Measurements from ENCODE around the gene DEFB132. TPM values are rescaled to one million over a fixed set of nuclear protein-coding genes. Genes with fewer than 3 reads are reported as not detected.
A peak's percentile ranks its signal among the peaks of the same experiment; 100 is the strongest.

DEFB132 gene, protein sequence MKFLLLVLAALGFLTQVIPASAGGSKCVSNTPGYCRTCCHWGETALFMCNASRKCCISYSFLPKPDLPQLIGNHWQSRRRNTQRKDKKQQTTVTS
- total RNA-seq: not detected

DNA sequence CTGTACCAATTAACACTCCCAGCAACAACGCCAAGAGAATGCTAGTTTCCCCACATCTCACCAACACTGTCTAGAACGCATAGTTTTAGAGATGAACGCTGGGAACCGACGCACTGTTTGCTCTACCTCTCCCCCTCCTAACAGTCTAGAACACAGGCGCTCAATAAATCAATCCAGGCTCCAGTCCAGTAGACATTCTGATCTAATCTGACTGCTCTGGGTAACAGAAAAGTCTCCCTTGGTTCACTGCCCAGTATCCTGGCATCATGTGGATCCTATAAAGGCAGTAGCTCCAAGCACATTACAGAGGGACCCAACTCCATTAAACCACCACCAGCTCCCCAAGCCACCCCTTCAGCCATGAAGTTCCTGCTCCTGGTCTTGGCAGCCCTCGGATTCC, at the start of gene DEFB132:
Gene DEFB132 (plus strand): TSS at position 306 of the 400 bp plus-strand sequence. CDS start 55 bp downstream, at position 361.
- intact Hi-C loops (cut with DNase I): no loop called here
- no peak within 1 kb of the TSS for H3K27ac ChIP-seq
- H3K9ac ChIP-seq (ENCODE audit: low read depth in 2 of 2, low read length in 2 of 2): no peak within 1 kb of the TSS
- DNase-seq: no peak
- no peaks in the 10 kb centered on the region for H3K36me3 ChIP-seq
- no peak within 1 kb of the TSS for H3K4me3 ChIP-seq
- H3K27me3 ChIP-seq: no peaks in the 10 kb centered on the region
- TF ChIP-seq, protein P1, sequence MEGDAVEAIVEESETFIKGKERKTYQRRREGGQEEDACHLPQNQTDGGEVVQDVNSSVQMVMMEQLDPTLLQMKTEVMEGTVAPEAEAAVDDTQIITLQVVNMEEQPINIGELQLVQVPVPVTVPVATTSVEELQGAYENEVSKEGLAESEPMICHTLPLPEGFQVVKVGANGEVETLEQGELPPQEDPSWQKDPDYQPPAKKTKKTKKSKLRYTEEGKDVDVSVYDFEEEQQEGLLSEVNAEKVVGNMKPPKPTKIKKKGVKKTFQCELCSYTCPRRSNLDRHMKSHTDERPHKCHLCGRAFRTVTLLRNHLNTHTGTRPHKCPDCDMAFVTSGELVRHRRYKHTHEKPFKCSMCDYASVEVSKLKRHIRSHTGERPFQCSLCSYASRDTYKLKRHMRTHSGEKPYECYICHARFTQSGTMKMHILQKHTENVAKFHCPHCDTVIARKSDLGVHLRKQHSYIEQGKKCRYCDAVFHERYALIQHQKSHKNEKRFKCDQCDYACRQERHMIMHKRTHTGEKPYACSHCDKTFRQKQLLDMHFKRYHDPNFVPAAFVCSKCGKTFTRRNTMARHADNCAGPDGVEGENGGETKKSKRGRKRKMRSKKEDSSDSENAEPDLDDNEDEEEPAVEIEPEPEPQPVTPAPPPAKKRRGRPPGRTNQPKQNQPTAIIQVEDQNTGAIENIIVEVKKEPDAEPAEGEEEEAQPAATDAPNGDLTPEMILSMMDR (IDR thresholded peaks at IDR 0.05): no peak
- H3K9me3 ChIP-seq: no peaks in the 10 kb centered on the region
- H3K4me1 ChIP-seq: no peaks in the 10 kb centered on the region

DNA sequence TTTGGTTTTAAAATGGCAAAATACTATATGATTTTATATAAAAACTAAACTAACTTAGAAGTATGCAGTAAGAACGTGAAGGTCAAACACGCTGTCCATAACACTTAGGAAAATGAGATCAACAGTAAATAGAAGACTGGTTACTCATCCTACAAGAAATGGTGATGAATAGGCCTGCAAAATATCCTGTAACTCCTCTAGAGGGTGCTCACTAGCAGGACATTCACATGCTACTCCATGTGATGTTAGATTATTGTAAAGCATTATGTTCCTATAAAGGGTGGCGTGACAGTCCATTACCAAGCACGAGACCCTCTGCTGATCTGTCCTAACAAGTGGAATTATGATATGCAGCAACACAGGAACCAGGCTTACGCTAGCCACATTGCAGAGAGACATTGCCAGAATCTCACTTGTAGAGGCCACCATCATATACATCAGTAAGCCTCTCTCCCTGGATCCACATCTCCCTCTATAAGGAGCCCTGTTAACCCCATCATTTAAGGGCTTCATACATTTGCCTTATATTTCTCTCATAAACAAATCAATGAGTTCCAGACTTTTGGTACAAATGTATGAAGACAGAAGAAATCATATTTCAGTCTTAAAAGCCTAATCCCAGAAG, 48.5 kb upstream of the DEFB132 start:
- Histone ChIP-seq H3K27me3 (no peaks in the 10 kb centered on the region), H3K9ac (ENCODE audit: low read depth in 2 of 2, low read length in 2 of 2) (no peak overlapping the region), H3K9me3 (no peaks in the 10 kb centered on the region), H3K4me1 (no peaks in the 10 kb centered on the region), H3K4me3 (no peak overlapping the region), H3K36me3 (no peaks in the 10 kb centered on the region), H3K27ac (no peak overlapping the region)
- intact Hi-C loops (cut with DNase I): loop anchor here (5.0 kb wide), 1 partner anchor 123 kb away; no protein-coding TSS in a partner anchor
- TF ChIP-seq, protein P1 (IDR thresholded peaks at IDR 0.05): peak; percentile 30
- no peak for DNase-seq

DNA sequence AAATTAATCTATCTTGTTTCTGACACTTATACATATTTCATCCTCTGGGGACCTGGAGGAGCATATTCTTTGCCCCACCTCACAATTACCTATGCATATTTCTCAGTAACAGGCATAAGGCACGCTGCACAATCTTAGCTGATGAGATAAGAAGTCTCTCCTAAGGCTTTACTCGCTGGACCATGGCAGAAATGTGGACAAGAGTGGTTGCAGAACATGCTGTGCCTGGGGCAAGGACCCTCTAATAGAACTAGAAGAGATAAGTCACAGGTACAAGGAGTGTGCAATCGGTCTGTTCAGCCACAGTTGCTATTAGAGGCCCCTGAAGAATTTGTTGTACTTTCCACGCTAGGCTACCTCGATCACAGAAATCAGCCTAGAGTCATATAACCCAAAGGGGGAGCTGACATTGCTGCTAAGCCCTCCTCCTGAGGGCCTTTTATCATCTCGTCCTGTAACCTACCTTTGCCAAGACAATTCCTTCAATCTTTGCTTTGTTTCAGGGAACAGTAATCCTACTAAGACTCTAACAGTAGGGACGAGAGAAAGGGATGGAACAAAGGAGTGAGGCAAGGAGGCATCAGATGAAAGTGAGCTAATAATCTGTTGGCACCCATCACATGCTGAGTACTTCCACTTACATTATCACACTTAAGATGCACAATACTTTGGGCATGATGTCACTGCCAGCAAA, 46.6 kb upstream of the DEFB132 start:
- TF ChIP-seq, protein P1 (IDR thresholded peaks at IDR 0.05): no peak
- Histone ChIP-seq H3K9me3 (no peaks in the 10 kb centered on the region), H3K9ac (ENCODE audit: low read depth in 2 of 2, low read length in 2 of 2) (no peak overlapping the region)

DNA sequence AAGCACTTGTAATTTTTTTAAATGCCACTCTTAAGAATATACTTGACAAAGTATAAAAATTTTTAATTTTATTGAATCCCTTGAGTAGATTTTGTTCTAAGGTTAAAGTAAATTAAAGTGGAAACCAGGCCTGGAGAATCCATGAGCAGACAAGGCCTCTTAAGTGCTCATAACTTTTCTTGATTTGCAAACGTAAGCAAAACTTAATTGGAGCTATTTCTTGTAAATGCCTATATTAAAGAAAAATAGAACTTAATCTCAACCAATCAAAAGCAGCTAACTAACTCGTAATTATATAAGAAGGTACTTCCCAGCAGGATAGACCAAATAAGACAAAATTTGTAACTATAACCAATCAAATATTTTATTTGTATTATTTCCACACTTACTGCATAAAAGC, 43.1 kb upstream of the DEFB132 start:
- DNase-seq: no peak
- intact Hi-C loops (cut with DNase I): loop anchor here (10.0 kb wide), 1 partner anchor 60 kb away; no protein-coding TSS in a partner anchor

More for the DNA sequence above, 46.6 kb upstream of the DEFB132 start:
- Histone ChIP-seq H3K4me1 (no peaks in the 10 kb centered on the region), H3K27ac (no peak overlapping the region), H3K36me3 (no peaks in the 10 kb centered on the region), H3K27me3 (no peaks in the 10 kb centered on the region), H3K4me3 (no peak overlapping the region)
- intact Hi-C loops (cut with DNase I): loop anchor here (10.0 kb wide), 1 partner anchor 64 kb away; no protein-coding TSS in a partner anchor
- DNase-seq: no peak

DNA sequence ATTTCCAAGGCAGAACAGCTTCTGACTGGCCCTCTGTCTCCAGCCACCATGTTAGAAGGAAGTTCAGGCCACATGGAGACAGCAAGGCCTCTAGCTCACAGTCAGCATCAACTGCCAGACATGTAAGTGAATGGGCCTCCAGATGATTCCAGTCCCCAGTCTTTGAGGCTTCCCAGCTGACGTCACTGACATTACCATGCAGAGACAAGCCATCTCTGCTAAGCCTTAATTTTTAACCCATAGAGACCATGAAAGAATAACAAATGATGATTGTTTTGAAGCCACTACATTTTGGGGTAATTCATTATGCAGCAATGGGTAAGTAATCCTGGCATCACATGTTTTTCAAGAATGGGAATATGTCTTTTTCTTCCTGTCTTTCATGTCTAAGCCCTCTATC, 41.7 kb upstream of the DEFB132 start:
- Histone ChIP-seq H3K4me3 (no peak overlapping the region), H3K27ac (no peak overlapping the region), H3K36me3 (no peaks in the 10 kb centered on the region), H3K9ac (ENCODE audit: low read depth in 2 of 2, low read length in 2 of 2) (no peak overlapping the region), H3K27me3 (no peaks in the 10 kb centered on the region), H3K4me1 (no peaks in the 10 kb centered on the region), H3K9me3 (no peaks in the 10 kb centered on the region)
- TF ChIP-seq, protein P1 (IDR thresholded peaks at IDR 0.05): no peak
- DNase-seq: no peak
- intact Hi-C loops (cut with DNase I): loop anchor here (10.0 kb wide), 1 partner anchor 59 kb away; no protein-coding TSS in a partner anchor

More for the DNA sequence above, 43.1 kb upstream of the DEFB132 start:
- no peaks in the 10 kb centered on the region for H3K9me3 ChIP-seq
- TF ChIP-seq, protein P1 (IDR thresholded peaks at IDR 0.05): no peak
- H3K27me3 ChIP-seq: no peaks in the 10 kb centered on the region
- no peak overlapping the region for H3K27ac ChIP-seq
- no peaks in the 10 kb centered on the region for H3K4me1 ChIP-seq
- no peak overlapping the region for H3K9ac ChIP-seq (ENCODE audit: low read depth in 2 of 2, low read length in 2 of 2)
- no peaks in the 10 kb centered on the region for H3K36me3 ChIP-seq
- no peak overlapping the region for H3K4me3 ChIP-seq

Measured in colonic mucosa (tissue), 4 donors.